GM04503 (cell line): ENCODE results near the gene CPNE8.

Experiments used
- DNase-seq: peaks from one replicate; pipeline ENCODE4 v3.0.0-alpha.2; 2012; ENCODE audit warnings: low read depth

Gene CPNE8

GRCh38 chr12:38895446-38895845 is 9.9 kb downstream of the CPNE8 start:
- no peak for DNase-seq

GRCh38 chr12:38892976-38893375 is 12.4 kb downstream of the CPNE8 start:
- DNase-seq = no peak

GRCh38 chr12:38892087-38892786 is 13.2 kb downstream of the CPNE8 start:
- DNase-seq = no peak

GRCh38 chr12:38890102-38890855 is 15.1 kb downstream of the CPNE8 start:
- no peak for DNase-seq

- DNase-seq = no peak
Observed at GRCh38 chr12:38889297-38889815, 16.0 kb downstream of the CPNE8 start.

GRCh38 chr12:38887770-38888169 is 17.6 kb downstream of the CPNE8 start:
- no peak for DNase-seq

GRCh38 chr12:38886931-38887330 is 18.5 kb downstream of the CPNE8 start:
- DNase-seq = no peak

- DNase-seq = no peak
Observed at GRCh38 chr12:38886064-38886463, 19.3 kb downstream of the CPNE8 start.

GRCh38 chr12:38884666-38885065 is 20.7 kb downstream of the CPNE8 start:
- DNase-seq = no peak

GRCh38 chr12:38883629-38884134 is 21.7 kb downstream of the CPNE8 start:
- DNase-seq = no peak

GRCh38 chr12:38880288-38880687 is 25.1 kb downstream of the CPNE8 start:
- no peak for DNase-seq

GRCh38 chr12:38878986-38879385 is 26.4 kb downstream of the CPNE8 start:
- DNase-seq = no peak

GRCh38 chr12:38878333-38878705 is 27.1 kb downstream of the CPNE8 start:
- no peak for DNase-seq

- no peak for DNase-seq
Observed at GRCh38 chr12:38875586-38876228, 29.7 kb downstream of the CPNE8 start.

GRCh38 chr12:38872561-38872960 is 32.8 kb downstream of the CPNE8 start:
- no peak for DNase-seq

GRCh38 chr12:38872156-38872555 is 33.2 kb downstream of the CPNE8 start:
- no peak for DNase-seq

GRCh38 chr12:38869036-38869435 is 36.4 kb downstream of the CPNE8 start:
- no peak for DNase-seq

- peak; percentile 15 for DNase-seq
Observed at GRCh38 chr12:38850461-38850860, 54.9 kb downstream of the CPNE8 start.

GRCh38 chr12:38847247-38847646 is 58.1 kb downstream of the CPNE8 start:
- DNase-seq = no peak

- no peak for DNase-seq
Observed at GRCh38 chr12:38844267-38844666, 61.1 kb downstream of the CPNE8 start.

GRCh38 chr12:38838056-38838850 is 67.1 kb downstream of the CPNE8 start:
- DNase-seq = no peak

GRCh38 chr12:38831715-38832114 is 73.7 kb downstream of the CPNE8 start:
- no peak for DNase-seq
